Heart left ventricle (tissue), 16 donors: ENCODE data around the gene DNAH1. TPM values are rescaled to one million over a fixed set of nuclear protein-coding genes. Genes with fewer than 3 reads are reported as not detected.
A peak's percentile ranks its signal among the peaks of the same experiment; 100 is the strongest.

Experiments used
- ATAC-seq, 4 donors: fragments of 200-7000 bp; cut with Tn5 transposase; one replicate each; pipeline ENCODE4 v1.9.1; 2020 to 2022; ENCODE audit warnings: moderate library complexity in 4 of 4, mild to moderate bottlenecking in 3 of 4, moderate number of reproducible peaks in 1 of 4
- DNase-seq, 5 donors: peaks; one replicate each; pipeline ENCODE4 v3.0.0-alpha.2; 2020
- H3K27ac ChIP-seq, 12 donors: fragments of 200-600 bp; sonication (generic) in 4 of 12; one replicate each; pipeline versions ENCODE4 v1.5.0 to v1.8.0; 2016 to 2022; ENCODE audit warnings: mild to moderate bottlenecking in 2 of 12
- H3K27me3 ChIP-seq, 9 donors: fragments of 200-600 bp; sonication (generic) in 2 of 9; one replicate each; pipeline versions ENCODE4 v1.5.1 to v1.8.0; 2016 to 2022; ENCODE audit warnings: mild to moderate bottlenecking in 3 of 9
- H3K36me3 ChIP-seq, 9 donors: fragments of 200-600 bp; sonication (generic) in 2 of 9; one replicate each; pipeline versions ENCODE4 v1.5.0 to v1.8.0; 2018 to 2022; ENCODE audit warnings: mild to moderate bottlenecking in 2 of 9
- H3K4me1 ChIP-seq, 12 donors: fragments of 200-600 bp; sonication (generic) in 4 of 12; one replicate each; pipeline versions ENCODE4 v1.5.0 to v1.8.0; 2016 to 2022; ENCODE audit warnings: mild to moderate bottlenecking in 3 of 12
- H3K4me3 ChIP-seq, 12 donors: fragments of 200-600 bp; sonication (generic) in 4 of 12; one replicate each; pipeline versions ENCODE4 v1.5.0 to v1.8.0; 2017 to 2022; ENCODE audit warnings: mild to moderate bottlenecking in 9 of 12, moderate library complexity in 4 of 12
- H3K9me3 ChIP-seq, 12 donors: fragments of 200-600 bp; sonication (generic) in 4 of 12; one replicate each; pipeline versions ENCODE4 v1.5.0 to v1.8.0; 2016 to 2022; ENCODE audit warnings: mild to moderate bottlenecking in 1 of 12
- POLR2A ChIP-seq, 2 donors: fragments of 450-650 bp; IDR thresholded peaks; one replicate each; pipeline ENCODE4 v1.6.1; 2017; ENCODE audit warnings: antibody characterized with exemption in 2 of 2, mild to moderate bottlenecking in 2 of 2, moderate library complexity in 2 of 2
- WGBS, 4 donors: extraction: QIAGEN DNeasy Blood & Tissue Kit in 2 of 4; methylation state at CpG; one replicate each; pipeline versions ENCODE4 v1.1.5 to v1.1.7; 2013 to 2018; 5-methylcytosine and 5-hydroxymethylcytosine counted together
- intact Hi-C, 10 donors: fragments of 100-400 bp; cut with DNase I; formaldehyde crosslinking; loops; one replicate each; pipeline versions ENCODE4 v1.11.1 to v1.14.2; 2022
- polyA plus RNA-seq, 2 donors: library from polyadenylated mRNA; stranded (reverse); fragments of 200-250 nt; gene quantifications; one replicate each; pipeline ENCODE4 v1.2.3, GENCODE V29; 2013
- total RNA-seq, 9 donors: library from RNA; depleted of rRNA in 2 of 9; stranded (reverse); fragments of >200 nt in 2 of 9; fragmentation: NEBNext Ultra II Directional in 3 of 9; extraction: Animal tissue kit (Norgen Biotek cat#: 25700) in 3 of 9; gene quantifications; one replicate each; pipeline versions ENCODE4 v1.1.0 to v1.2.4, GENCODE V29; 2016 to 2023
- TF ChIP-seq, protein P1 (sequence below), 12 donors: fragments of 200-600 bp; sonication (generic) in 4 of 12; IDR thresholded peaks; one replicate each; pipeline versions ENCODE4 v1.5.0 to v1.8.0; 2018 to 2022; ENCODE audit warnings: antibody characterized with exemption in 12 of 12, mild to moderate bottlenecking in 5 of 12
- donor health status: ischemic (EF 13 %, LVEDD 7.1; RV severe dilation, severe dysfunction).
- donor health status: healthy with polysubstance abuse.
- donor health status: DM: no; HTN: yes; CAD: no.
- donor health status: DM: no; HTN: no; CAD: no.
- donor health status: ischemic (EF 25% LVEDD 6.9; RV normal size, moderate dysfunction).
- donor health status: ischemic (EF 25% LVEDD 5.7; RV mildly dilated, moderate dysfunction).
- donor health status: healthy.
- donor health status: DM: yes; HTN: yes; CAD: no.
- donor health status: ischemic (EF 35%, LVEDD 5.7; RV mildly dilated, moderate dysfunction).
- donor health status: nonischemic (EF 11% LVEDD 7.7; RV severe dilation, severe dysfunction).
- donor health status: DM: yes; HTN: yes; CAD: no.
- donor health status: PGD.
- donor health status: ischemic (EF 29% LVEDD 5.4; RV normal size, mild dysfunction).
- donor health status: nonischemic (EF 23%, LVEDD 6.1; RV moderate dilation, normal function).

DNAH1 gene
- total and polyA plus RNA-seq, 11 donors, result 0.95 to 6.6 (median 2.8) TPM

DNA sequence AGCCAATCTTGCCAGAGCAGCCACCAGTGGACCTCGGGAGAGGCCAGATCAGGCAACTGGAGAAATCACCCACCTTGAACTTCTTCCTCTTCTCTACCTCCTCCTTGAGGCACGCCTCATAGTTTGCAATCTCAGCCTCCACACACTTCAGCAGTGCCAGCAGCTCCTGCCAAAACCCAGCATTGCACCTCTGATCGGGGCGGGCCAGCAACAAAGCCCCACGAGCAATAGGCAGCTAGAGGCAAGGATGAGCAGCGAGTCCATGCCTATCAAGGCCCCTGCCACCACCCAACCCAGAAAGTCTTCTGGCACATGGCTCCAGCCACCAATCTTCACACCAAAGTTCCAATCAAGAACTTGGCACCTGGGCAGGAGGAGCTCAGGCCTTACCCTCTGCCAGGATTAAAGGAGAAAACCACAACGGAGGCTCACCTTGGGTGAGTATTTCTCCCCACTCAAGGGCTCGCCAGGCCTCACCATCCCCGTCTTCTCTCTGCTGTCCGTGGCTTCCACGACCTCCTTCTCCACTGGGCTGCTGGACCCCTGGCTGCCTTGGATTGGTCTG lies 86.7 kb downstream of the DNAH1 start:
- no peak for TF ChIP-seq POLR2A (IDR thresholded peaks at IDR 0.05)
- TF ChIP-seq, protein P1, sequence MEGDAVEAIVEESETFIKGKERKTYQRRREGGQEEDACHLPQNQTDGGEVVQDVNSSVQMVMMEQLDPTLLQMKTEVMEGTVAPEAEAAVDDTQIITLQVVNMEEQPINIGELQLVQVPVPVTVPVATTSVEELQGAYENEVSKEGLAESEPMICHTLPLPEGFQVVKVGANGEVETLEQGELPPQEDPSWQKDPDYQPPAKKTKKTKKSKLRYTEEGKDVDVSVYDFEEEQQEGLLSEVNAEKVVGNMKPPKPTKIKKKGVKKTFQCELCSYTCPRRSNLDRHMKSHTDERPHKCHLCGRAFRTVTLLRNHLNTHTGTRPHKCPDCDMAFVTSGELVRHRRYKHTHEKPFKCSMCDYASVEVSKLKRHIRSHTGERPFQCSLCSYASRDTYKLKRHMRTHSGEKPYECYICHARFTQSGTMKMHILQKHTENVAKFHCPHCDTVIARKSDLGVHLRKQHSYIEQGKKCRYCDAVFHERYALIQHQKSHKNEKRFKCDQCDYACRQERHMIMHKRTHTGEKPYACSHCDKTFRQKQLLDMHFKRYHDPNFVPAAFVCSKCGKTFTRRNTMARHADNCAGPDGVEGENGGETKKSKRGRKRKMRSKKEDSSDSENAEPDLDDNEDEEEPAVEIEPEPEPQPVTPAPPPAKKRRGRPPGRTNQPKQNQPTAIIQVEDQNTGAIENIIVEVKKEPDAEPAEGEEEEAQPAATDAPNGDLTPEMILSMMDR (IDR thresholded peaks at IDR 0.05), result no peak
- peaks cover 0 to 82% (median 72%) of the 10 kb centered on the region in 9 donors for H3K36me3 ChIP-seq
- no peak for ATAC-seq
- 92 to 95% (median 94%) methylated on average over 7 to 11 of the region's 11 CpGs for WGBS, 4 donors
- no peak overlapping the region for H3K4me3 ChIP-seq
- DNase-seq, result peak in 2 of 5 donors; percentile 13 to 25
- intact Hi-C loops, result loop anchor here in 4 of 10 donors (5.0 to 10.0 kb wide), 4 partner anchors 118 to 918 kb away; partner anchors contain the start of genes GLYCTK (in 1 of the 4) and TWF2 (in 1 of the 4)
- no peak overlapping the region for H3K27ac ChIP-seq
- no peaks in the 10 kb centered on the region for H3K9me3 ChIP-seq
- H3K27me3 ChIP-seq, result no peaks in the 10 kb centered on the region
- peaks cover 0 to 21% (median 7%) of the 10 kb centered on the region in 12 donors for H3K4me1 ChIP-seq

DNA sequence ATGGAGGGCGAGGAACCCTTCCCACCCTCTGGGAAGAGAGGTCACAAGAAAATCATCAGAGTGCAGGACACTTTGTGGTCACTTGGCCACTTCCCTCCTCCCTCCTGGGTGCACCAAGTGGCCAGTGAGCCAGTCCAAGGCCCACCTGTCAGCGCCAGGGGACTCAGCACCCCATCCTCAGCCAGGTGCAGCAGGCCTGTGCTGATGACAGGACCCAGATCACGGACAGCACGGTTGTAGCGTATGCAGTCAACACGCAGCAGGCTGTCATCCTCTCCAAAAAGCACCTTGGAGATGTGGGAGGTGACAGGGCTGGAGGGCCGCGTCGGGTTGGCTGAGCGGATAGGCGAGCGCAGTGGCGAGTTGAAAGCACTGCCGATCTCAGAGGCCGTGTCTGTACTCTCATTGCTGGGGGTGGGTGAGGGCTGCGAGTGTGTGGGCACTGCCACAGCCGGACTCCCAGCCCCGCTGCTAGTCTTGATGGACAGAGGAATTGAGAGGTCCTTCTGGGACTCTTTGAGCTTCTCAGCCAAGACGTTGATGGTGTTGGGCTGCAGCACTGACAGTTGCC lies 87.2 kb downstream of the DNAH1 start:
- TF ChIP-seq, protein P1 (IDR thresholded peaks at IDR 0.05), result no peak
- no peak for TF ChIP-seq POLR2A (IDR thresholded peaks at IDR 0.05)
- Histone ChIP-seq H3K9me3 (no peaks in the 10 kb centered on the region), H3K27me3 (no peaks in the 10 kb centered on the region), H3K27ac (no peak overlapping the region), H3K36me3 (peaks cover 0 to 88% (median 76%) of the 10 kb centered on the region in 9 donors), H3K4me1 (peaks cover 0 to 27% (median 10%) of the 10 kb centered on the region in 12 donors), H3K4me3 (no peak overlapping the region)
- DNase-seq (peak in 3 of 5 donors; percentile 13 to 60 (median 20)), ATAC-seq (no peak)
- intact Hi-C loops, result loop anchor here in 4 of 10 donors (5.0 to 10.0 kb wide), 4 partner anchors 119 to 919 kb away; partner anchors contain the start of genes GLYCTK (in 1 of the 4) and TWF2 (in 1 of the 4)
- 91 to 95% (median 93%) methylated on average over 18 to 19 of the region's 19 CpGs for WGBS, 4 donors

DNA sequence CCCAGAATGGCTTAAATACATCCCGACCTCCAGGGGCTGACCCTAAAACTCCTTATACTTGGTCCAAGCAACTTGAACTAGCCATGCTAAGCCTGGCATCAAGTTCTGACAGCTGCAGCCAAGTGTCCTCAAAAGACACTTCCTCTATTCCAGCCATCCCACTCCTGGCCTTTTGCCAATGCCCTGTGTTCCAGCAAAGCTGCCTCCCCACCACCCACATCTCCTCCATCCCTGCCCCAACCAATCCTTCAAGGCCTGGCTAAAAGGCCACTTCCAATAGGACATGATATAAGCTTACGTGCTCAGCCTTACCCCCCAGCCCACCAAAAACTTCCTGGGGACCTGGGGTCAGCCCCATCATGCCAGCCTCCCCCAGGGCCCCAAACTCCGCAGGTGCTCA lies 87.8 kb downstream of the DNAH1 start:
- Histone ChIP-seq H3K36me3 (peaks cover 0 to 88% (median 76%) of the 10 kb centered on the region in 9 donors), H3K27me3 (no peaks in the 10 kb centered on the region), H3K9me3 (no peaks in the 10 kb centered on the region), H3K27ac (no peak overlapping the region), H3K4me3 (no peak overlapping the region), H3K4me1 (peaks cover 0 to 33% (median 15%) of the 10 kb centered on the region in 12 donors)
- TF ChIP-seq POLR2A (IDR thresholded peaks at IDR 0.05), result no peak
- TF ChIP-seq, protein P1 (IDR thresholded peaks at IDR 0.05), result no peak
- 87 to 92% (median 89%) methylated on average over 2 to 3 of the region's 3 CpGs for WGBS, 4 donors
- intact Hi-C loops, result loop anchor here in 4 of 10 donors (5.0 to 10.0 kb wide), 4 partner anchors 119 to 919 kb away; partner anchors contain the start of genes GLYCTK (in 1 of the 4) and TWF2 (in 1 of the 4)
- DNase-seq (peak in 3 of 5 donors; percentile 42 to 53 (median 44)), ATAC-seq (no peak)

DNA sequence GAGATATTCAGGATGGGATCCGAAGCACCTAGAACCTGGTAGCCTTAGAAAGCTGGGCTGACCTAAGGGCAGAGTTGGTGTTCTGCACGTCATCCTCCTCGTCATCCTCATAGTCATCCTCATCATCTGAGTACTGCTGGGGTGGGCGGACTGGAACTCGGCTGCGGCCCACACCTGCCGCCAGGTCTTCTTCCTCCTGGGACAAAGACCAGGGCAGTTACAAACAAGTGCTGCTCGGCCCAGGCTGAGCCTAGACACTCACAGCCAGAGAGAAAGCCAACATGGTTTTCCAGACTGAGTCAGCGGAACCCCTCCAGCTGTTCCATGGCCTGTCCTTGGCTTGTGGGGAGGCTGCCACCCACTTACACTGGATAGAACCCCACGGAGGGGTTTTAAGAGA lies 88.3 kb downstream of the DNAH1 start:
- H3K9me3 ChIP-seq, result no peaks in the 10 kb centered on the region
- H3K27ac ChIP-seq, result no peak overlapping the region
- TF ChIP-seq, protein P1 (IDR thresholded peaks at IDR 0.05), result no peak
- TF ChIP-seq POLR2A (IDR thresholded peaks at IDR 0.05), result no peak
- H3K27me3 ChIP-seq, result no peaks in the 10 kb centered on the region
- intact Hi-C loops, result loop anchor here in 4 of 10 donors (5.0 to 10.0 kb wide), 4 partner anchors 120 to 920 kb away; partner anchors contain the start of genes GLYCTK (in 1 of the 4) and TWF2 (in 1 of the 4)
- peaks cover 0 to 37% (median 19%) of the 10 kb centered on the region in 12 donors for H3K4me1 ChIP-seq
- WGBS, 4 donors, result 92 to 94% (median 93%) methylated on average over 8 to 10 of the region's 10 CpGs
- ATAC-seq, result no peak
- H3K4me3 ChIP-seq, result no peak overlapping the region
- H3K36me3 ChIP-seq, result peaks cover 0 to 88% (median 76%) of the 10 kb centered on the region in 9 donors
- DNase-seq, result peak in 1 of 5 donors; percentile 14
